OCI-LY7 (cell line): ENCODE data around the gene PCBP3. TPM values are rescaled to one million over a fixed set of nuclear protein-coding genes. Genes with fewer than 3 reads are reported as not detected.

ENCODE experiments used
- BruUV-seq: library from RNA; stranded (reverse); fragments of 400-500 nt; replicated peaks from 2 replicates; lab custom pipeline; 2021; lab: Mats Ljungman, UMichigan
- CTCF ChIA-PET: fragments of 300-600 bp; sonication (Branson Sonifier 250); formaldehyde crosslinking; loops from one replicate; lab custom pipeline; 2022; ENCODE audit warnings: antibody characterized with exemption; ENCODE audit not compliant: unreplicated experiment; lab: Charles Lee
- POLR2A ChIA-PET: fragments of 300-600 bp; sonication (Branson Sonifier 250); formaldehyde crosslinking; loops from one replicate; lab custom pipeline; 2022; ENCODE audit warnings: antibody characterized with exemption; lab: Charles Lee
- DNase-seq: peaks from one replicate; pipeline ENCODE4 v3.0.0-alpha.2; 2015; ENCODE audit warnings: low spot score
- H2AFZ ChIP-seq: fragments of 200-600 bp; sonication (generic), shearing (Covaris generic); 2 replicates; pipeline ENCODE4 v1.6.1; 2014; ENCODE audit warnings: mild to moderate bottlenecking, antibody characterized with exemption, low read length, moderate library complexity
- H3K27ac ChIP-seq: fragments of 200-600 bp; sonication (generic); 2 replicates; pipeline ENCODE4 v1.5.1; 2014; ENCODE audit warnings: mixed run types, low read depth, mild to moderate bottlenecking, moderate library complexity, low read length, inconsistent platforms; ENCODE audit not compliant: poor library complexity, severe bottlenecking
- H3K36me3 ChIP-seq: fragments of 200-600 bp; sonication (generic); 2 replicates; pipeline ENCODE4 v1.6.1; 2014; ENCODE audit warnings: mild to moderate bottlenecking, antibody characterized with exemption, low read length, moderate library complexity, mixed read lengths; ENCODE audit not compliant: insufficient read depth
- H3K4me1 ChIP-seq: fragments of 200-600 bp; sonication (generic); 2 replicates; pipeline ENCODE4 v1.5.1; 2014; ENCODE audit warnings: mild to moderate bottlenecking, low read length; ENCODE audit not compliant: insufficient read depth, poor library complexity, severe bottlenecking
- H3K4me2 ChIP-seq: fragments of 200-600 bp; sonication (generic); 2 replicates; pipeline ENCODE4 v1.6.1; 2014; ENCODE audit warnings: mild to moderate bottlenecking, low read length
- H3K4me3 ChIP-seq: fragments of 200-600 bp; sonication (generic); 2 replicates; pipeline ENCODE4 v1.5.1; 2014; ENCODE audit warnings: mild to moderate bottlenecking, low read depth, low read length; ENCODE audit not compliant: poor library complexity, severe bottlenecking
- H3K79me2 ChIP-seq: fragments of 200-600 bp; sonication (generic); 2 replicates; pipeline ENCODE4 v1.6.1; 2016; ENCODE audit warnings: low read depth, mild to moderate bottlenecking, low read length, moderate library complexity, mixed read lengths; ENCODE audit not compliant: insufficient read depth
- H3K9me2 ChIP-seq: fragments of 200-600 bp; sonication (generic); 2 replicates; pipeline ENCODE4 v1.6.1; 2016; ENCODE audit warnings: mild to moderate bottlenecking, low read length, mixed read lengths; ENCODE audit not compliant: insufficient read depth
- H3K9me3 ChIP-seq: fragments of 200-600 bp; sonication (generic); 2 replicates; pipeline ENCODE4 v1.6.1; 2014; ENCODE audit warnings: mild to moderate bottlenecking, mixed run types, low read length, mixed read lengths
- H4K20me1 ChIP-seq: fragments of 200-600 bp; sonication (generic); 2 replicates; pipeline ENCODE4 v1.6.1; 2014; ENCODE audit warnings: mild to moderate bottlenecking, antibody characterized with exemption, low read length, moderate library complexity, mixed read lengths; ENCODE audit not compliant: insufficient read depth
- CTCF ChIP-seq: fragments of 200-600 bp; sonication (generic); conservative IDR thresholded peaks from 2 replicates; pipeline ENCODE4 v1.5.1; 2014; ENCODE audit warnings: mild to moderate bottlenecking, antibody characterized with exemption, low read length, moderate library complexity, mixed read lengths
- EZH2phosphoT487 ChIP-seq: fragments of 200-600 bp; sonication (generic); IDR thresholded peaks from 2 replicates; pipeline ENCODE4 v1.6.1; 2018; ENCODE audit warnings: low read depth, borderline replicate concordance, mild to moderate bottlenecking, mixed run types, antibody characterized with exemption, low read length, moderate library complexity, mixed read lengths
- intact Hi-C: fragments of 100-400 bp; cut with micrococcal nuclease; formaldehyde crosslinking; loops from one replicate; pipeline ENCODE4 v1.10.0; 2022; ENCODE audit not compliant: unreplicated experiment
- total RNA-seq, 2 experiments: library from RNA; depleted of rRNA in 1 of 2; stranded (reverse); fragments of >200 nt in 1 of 2; shearing (Covaris generic) in 1 of 2; gene quantifications; 2 replicates each; pipeline ENCODE4 v1.2.3, GENCODE V29; 2014 to 2022

PCBP3 gene
- total RNA-seq, 2 experiments from 2014 or later: 0.61 TPM; not detected in 1

DNA sequence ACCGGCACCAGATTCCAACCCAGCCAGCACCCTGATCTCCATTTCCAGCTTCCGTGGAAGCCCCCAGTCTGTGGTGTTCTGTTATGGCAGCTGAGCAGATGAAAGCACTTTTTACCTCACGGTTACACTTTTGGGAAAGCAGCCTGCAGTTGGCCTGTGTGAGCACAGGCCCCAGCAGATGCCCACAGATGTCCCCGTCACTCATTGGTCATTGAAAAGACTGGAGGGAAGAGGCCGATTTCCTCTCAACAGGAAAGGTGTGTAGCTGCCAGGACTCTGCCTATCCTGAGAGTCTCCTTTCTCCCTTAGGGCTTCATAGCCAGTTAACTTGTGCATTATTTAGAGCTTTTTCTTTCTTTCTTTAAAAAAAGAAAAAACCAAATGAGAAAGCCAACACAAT lies 123.0 kb downstream of the PCBP3 start:
- ChIA-PET POLR2A (interaction anchor here (0.6 kb wide), 1 partner anchor 45 kb away, joined by 3 read pairs; no protein-coding TSS in a partner anchor), CTCF (no interaction called here)
- Histone ChIP-seq H3K4me1 (no peaks in the 10 kb centered on the region), H3K79me2 (no peaks in the 10 kb centered on the region), H4K20me1 (no peaks in the 10 kb centered on the region), H3K9me3 (no peaks in the 10 kb centered on the region), H3K4me2 (no peak overlapping the region), H3K27ac (no peak overlapping the region), H3K9me2 (no peaks in the 10 kb centered on the region), H2AFZ (no peak overlapping the region), H3K4me3 (no peak overlapping the region), H3K36me3 (no peaks in the 10 kb centered on the region)
- BruUV-seq: no TSS peak
- no peak for TF ChIP-seq EZH2phosphoT487
- no peak for DNase-seq
- intact Hi-C loops: no loop called here

- intact Hi-C loops: no loop called here
These were observed 123.8 kb downstream of the PCBP3 start for GRCh38 chr21:45767071-45768006.

More at GRCh38 chr21:45767071-45768006, 123.8 kb downstream of the PCBP3 start:
- Histone ChIP-seq H3K9me3 (no peaks in the 10 kb centered on the region), H3K4me3 (no peak overlapping the region), H4K20me1 (no peaks in the 10 kb centered on the region), H3K4me2 (no peak overlapping the region), H3K36me3 (no peaks in the 10 kb centered on the region), H3K27ac (no peak overlapping the region), H2AFZ (no peak overlapping the region), H3K9me2 (no peaks in the 10 kb centered on the region), H3K4me1 (no peaks in the 10 kb centered on the region), H3K79me2 (no peaks in the 10 kb centered on the region)
- DNase-seq: no peak
- no TSS peak for BruUV-seq
- ChIA-PET POLR2A (interaction anchor here (0.6 kb wide), 1 partner anchor 46 kb away, joined by 3 read pairs; no protein-coding TSS in a partner anchor), CTCF (no interaction called here)
- no peak for TF ChIP-seq CTCF
- TF ChIP-seq EZH2phosphoT487: no peak
